Measurements from ENCODE around the gene INO80E. TPM values are rescaled to one million over a fixed set of nuclear protein-coding genes. Genes with fewer than 3 reads are reported as not detected.

INO80E gene
- total and polyA plus RNA-seq, 4 donors: 8.0 to 24.8 (median 17.2) TPM

GRCh38 chr16:29996766-29997250 lies 767 bp downstream of the INO80E start (continued):
- TF ChIP-seq REST (IDR thresholded peaks at IDR 0.05): no peak
- TF ChIP-seq, protein P1, sequence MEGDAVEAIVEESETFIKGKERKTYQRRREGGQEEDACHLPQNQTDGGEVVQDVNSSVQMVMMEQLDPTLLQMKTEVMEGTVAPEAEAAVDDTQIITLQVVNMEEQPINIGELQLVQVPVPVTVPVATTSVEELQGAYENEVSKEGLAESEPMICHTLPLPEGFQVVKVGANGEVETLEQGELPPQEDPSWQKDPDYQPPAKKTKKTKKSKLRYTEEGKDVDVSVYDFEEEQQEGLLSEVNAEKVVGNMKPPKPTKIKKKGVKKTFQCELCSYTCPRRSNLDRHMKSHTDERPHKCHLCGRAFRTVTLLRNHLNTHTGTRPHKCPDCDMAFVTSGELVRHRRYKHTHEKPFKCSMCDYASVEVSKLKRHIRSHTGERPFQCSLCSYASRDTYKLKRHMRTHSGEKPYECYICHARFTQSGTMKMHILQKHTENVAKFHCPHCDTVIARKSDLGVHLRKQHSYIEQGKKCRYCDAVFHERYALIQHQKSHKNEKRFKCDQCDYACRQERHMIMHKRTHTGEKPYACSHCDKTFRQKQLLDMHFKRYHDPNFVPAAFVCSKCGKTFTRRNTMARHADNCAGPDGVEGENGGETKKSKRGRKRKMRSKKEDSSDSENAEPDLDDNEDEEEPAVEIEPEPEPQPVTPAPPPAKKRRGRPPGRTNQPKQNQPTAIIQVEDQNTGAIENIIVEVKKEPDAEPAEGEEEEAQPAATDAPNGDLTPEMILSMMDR (IDR thresholded peaks at IDR 0.05; ENCODE audit: low read depth, low read length, missing input control): no peak

GRCh38 chr16:29999605-30000004 lies 3.6 kb downstream of the INO80E start:
- WGBS: 95% methylated on average over 6 of the region's 6 CpGs
- no peaks in the 10 kb centered on the region for H3K27me3 ChIP-seq (ENCODE audit: control insufficient read depth in 4 of 4, insufficient read depth in 4 of 4, low read length in 3 of 4)
- H3K9ac ChIP-seq (ENCODE audit: low read depth in 1 of 2, low read length in 2 of 2): no peak overlapping the region
- H3K27ac ChIP-seq (ENCODE audit: low read depth in 1 of 2, low read length in 2 of 2): no peak overlapping the region
- TF ChIP-seq ATF3 (IDR thresholded peaks at IDR 0.05) (no peak), SP1 (IDR thresholded peaks at IDR 0.05) (no peak), REST (IDR thresholded peaks at IDR 0.05) (no peak), YY1 (IDR thresholded peaks at IDR 0.05) (no peak), EGR1 (IDR thresholded peaks at IDR 0.05; ENCODE audit: low read depth in 2 of 2) (no peak), GABPA (IDR thresholded peaks at IDR 0.05 in 1 of 2, conservative IDR thresholded peaks at IDR 0.05 in 1 of 2) (no peak), NR2F2 (IDR thresholded peaks at IDR 0.05) (no peak), FOXA2 (IDR thresholded peaks at IDR 0.05) (no peak), HNF4A (conservative IDR thresholded peaks at IDR 0.05) (no peak), TAF1 (conservative IDR thresholded peaks at IDR 0.05) (no peak), JUND (IDR thresholded peaks at IDR 0.05) (no peak), HNF4G (IDR thresholded peaks at IDR 0.05) (no peak), RAD21 (IDR thresholded peaks at IDR 0.05) (no peak)
- TF ChIP-seq, protein P2, sequence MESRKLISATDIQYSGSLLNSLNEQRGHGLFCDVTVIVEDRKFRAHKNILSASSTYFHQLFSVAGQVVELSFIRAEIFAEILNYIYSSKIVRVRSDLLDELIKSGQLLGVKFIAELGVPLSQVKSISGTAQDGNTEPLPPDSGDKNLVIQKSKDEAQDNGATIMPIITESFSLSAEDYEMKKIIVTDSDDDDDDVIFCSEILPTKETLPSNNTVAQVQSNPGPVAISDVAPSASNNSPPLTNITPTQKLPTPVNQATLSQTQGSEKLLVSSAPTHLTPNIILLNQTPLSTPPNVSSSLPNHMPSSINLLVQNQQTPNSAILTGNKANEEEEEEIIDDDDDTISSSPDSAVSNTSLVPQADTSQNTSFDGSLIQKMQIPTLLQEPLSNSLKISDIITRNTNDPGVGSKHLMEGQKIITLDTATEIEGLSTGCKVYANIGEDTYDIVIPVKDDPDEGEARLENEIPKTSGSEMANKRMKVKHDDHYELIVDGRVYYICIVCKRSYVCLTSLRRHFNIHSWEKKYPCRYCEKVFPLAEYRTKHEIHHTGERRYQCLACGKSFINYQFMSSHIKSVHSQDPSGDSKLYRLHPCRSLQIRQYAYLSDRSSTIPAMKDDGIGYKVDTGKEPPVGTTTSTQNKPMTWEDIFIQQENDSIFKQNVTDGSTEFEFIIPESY (IDR thresholded peaks at IDR 0.05): no peak
- TF ChIP-seq, protein P3, sequence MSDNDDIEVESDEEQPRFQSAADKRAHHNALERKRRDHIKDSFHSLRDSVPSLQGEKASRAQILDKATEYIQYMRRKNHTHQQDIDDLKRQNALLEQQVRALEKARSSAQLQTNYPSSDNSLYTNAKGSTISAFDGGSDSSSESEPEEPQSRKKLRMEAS (IDR thresholded peaks at IDR 0.05): no peak
- TF ChIP-seq, protein P1 (IDR thresholded peaks at IDR 0.05; ENCODE audit: low read depth, low read length, missing input control): no peak
- no peaks in the 10 kb centered on the region for H3K9me3 ChIP-seq (ENCODE audit: control insufficient read depth in 4 of 4, low read length in 3 of 4)
- peaks cover 0 to 17% (median 14%) of the 10 kb centered on the region in 4 donors for H3K4me1 ChIP-seq (ENCODE audit: control insufficient read depth in 4 of 4, insufficient read depth in 4 of 4, low read length in 3 of 4)
- H3K36me3 ChIP-seq (ENCODE audit: control insufficient read depth in 4 of 4, insufficient read depth in 3 of 4, low read depth in 1 of 4, low read length in 3 of 4): peaks cover 0 to 10% (median 2%) of the 10 kb centered on the region in 4 donors
- no peak for DNase-seq (ENCODE audit: low spot score)
- no peak overlapping the region for H3K4me3 ChIP-seq (ENCODE audit: low read depth in 1 of 3, low read length in 3 of 3)

All from liver (tissue), 9 donors.